Measurements from ENCODE around the gene ENOX1.

DNA sequence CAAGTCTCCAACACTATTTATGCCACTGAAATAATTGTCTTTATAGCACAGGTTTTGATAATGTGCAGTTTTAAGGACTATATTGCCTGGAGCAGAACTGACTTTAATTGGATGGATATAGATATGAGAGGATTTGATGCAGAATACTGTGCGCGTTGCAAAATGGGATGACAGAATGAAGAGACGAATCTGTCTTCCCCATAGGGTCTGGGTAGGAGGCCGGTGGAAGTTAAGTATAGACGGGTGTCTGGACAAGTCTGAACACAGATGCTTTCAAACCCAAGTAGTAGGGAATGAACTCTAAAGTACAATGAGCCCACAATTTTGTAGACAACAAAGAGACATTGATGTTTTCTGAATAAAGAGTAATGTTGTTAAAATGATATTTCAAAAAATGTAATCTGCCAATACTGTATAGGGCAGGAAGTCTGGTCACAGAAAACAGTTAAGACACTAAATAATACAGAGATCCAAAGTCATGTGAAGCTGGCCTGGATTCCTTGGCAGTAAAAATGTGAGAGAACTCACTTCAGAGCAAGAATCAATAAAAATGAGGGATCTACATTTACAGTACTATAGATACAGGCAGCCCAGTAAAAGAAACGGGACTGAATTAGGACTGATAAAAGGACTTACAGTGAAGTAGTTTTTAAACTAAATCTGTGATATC lies 125.5 kb downstream of the ENOX1 start:
- TF ChIP-seq, protein P1, sequence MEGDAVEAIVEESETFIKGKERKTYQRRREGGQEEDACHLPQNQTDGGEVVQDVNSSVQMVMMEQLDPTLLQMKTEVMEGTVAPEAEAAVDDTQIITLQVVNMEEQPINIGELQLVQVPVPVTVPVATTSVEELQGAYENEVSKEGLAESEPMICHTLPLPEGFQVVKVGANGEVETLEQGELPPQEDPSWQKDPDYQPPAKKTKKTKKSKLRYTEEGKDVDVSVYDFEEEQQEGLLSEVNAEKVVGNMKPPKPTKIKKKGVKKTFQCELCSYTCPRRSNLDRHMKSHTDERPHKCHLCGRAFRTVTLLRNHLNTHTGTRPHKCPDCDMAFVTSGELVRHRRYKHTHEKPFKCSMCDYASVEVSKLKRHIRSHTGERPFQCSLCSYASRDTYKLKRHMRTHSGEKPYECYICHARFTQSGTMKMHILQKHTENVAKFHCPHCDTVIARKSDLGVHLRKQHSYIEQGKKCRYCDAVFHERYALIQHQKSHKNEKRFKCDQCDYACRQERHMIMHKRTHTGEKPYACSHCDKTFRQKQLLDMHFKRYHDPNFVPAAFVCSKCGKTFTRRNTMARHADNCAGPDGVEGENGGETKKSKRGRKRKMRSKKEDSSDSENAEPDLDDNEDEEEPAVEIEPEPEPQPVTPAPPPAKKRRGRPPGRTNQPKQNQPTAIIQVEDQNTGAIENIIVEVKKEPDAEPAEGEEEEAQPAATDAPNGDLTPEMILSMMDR (IDR thresholded peaks at IDR 0.05) = no peak
- no peak for TF ChIP-seq POLR2A (IDR thresholded peaks at IDR 0.05)
